Esophagus squamous epithelium (tissue), 5 donors: ENCODE results near the gene WWTR1. TPM values are rescaled to one million over a fixed set of nuclear protein-coding genes. Genes with fewer than 3 reads are reported as not detected.

Source experiments
- DNase-seq: peaks from one replicate; lab custom pipeline; 2025; lab: John Stamatoyannopoulos, UW
- H3K27ac ChIP-seq, 4 donors: fragments of 200-600 bp; sonication (generic); one replicate each; pipeline ENCODE4 v1.5.1; 2016 to 2019; ENCODE audit warnings: mild to moderate bottlenecking in 1 of 4
- H3K27me3 ChIP-seq, 4 donors: fragments of 200-600 bp; sonication (generic); 1 replicate in 3 of 4; 2 replicates in 1 of 4; pipeline versions ENCODE4 v1.5.1 to v1.6.0; 2017 to 2021; ENCODE audit warnings: antibody characterized with exemption in 1 of 4
- H3K36me3 ChIP-seq, 3 donors: fragments of 200-600 bp; sonication (generic); one replicate each; pipeline ENCODE4 v1.5.1; 2016 to 2019
- H3K4me1 ChIP-seq, 3 donors: fragments of 200-600 bp; sonication (generic); one replicate each; pipeline ENCODE4 v1.5.1; 2017 to 2019
- H3K4me3 ChIP-seq, 4 donors: fragments of 200-600 bp; sonication (generic); 1 replicate in 3 of 4; 2 replicates in 1 of 4; pipeline ENCODE4 v1.5.1; 2016 to 2019; ENCODE audit warnings: mild to moderate bottlenecking in 2 of 4, moderate library complexity in 1 of 4
- H3K9me3 ChIP-seq, 3 donors: fragments of 200-600 bp; sonication (generic); one replicate each; pipeline ENCODE4 v1.5.1; 2016 to 2019
- POLR2A ChIP-seq, 4 donors: fragments of 450-650 bp; IDR thresholded peaks; one replicate each; pipeline ENCODE4 v1.6.1; 2017; ENCODE audit warnings: antibody characterized with exemption in 4 of 4, mild to moderate bottlenecking in 4 of 4, moderate library complexity in 3 of 4
- WGBS, 2 donors: methylation state at CpG; one replicate each; pipeline ENCODE4 v1.1.5; 2018; 5-methylcytosine and 5-hydroxymethylcytosine counted together
- intact Hi-C: fragments of 100-400 bp; cut with DNase I; formaldehyde crosslinking; loops from one replicate; pipeline ENCODE4 v1.15.0; 2022
- total RNA-seq, 4 donors: library from RNA; depleted of rRNA; stranded (reverse); fragments of >200 nt; gene quantifications; one replicate each; pipeline ENCODE4 v1.1.0, GENCODE V29; 2016
- TF ChIP-seq, protein P1 (sequence below), 6 experiments: fragments of 450-650 bp in 4 of 6; fragments of 200-600 bp in 2 of 6; sonication (generic) in 2 of 6; IDR thresholded peaks; one replicate each; pipeline ENCODE4 v1.5.1; 2016 to 2019; ENCODE audit warnings: antibody characterized with exemption in 6 of 6, mild to moderate bottlenecking in 4 of 6, moderate library complexity in 4 of 6
- donor health status: DM: yes; HTN: yes; CAD: no.

WWTR1 gene
- total RNA-seq, 4 donors from 2014 or later = 35.7 to 116 (median 39.6) TPM

DNA sequence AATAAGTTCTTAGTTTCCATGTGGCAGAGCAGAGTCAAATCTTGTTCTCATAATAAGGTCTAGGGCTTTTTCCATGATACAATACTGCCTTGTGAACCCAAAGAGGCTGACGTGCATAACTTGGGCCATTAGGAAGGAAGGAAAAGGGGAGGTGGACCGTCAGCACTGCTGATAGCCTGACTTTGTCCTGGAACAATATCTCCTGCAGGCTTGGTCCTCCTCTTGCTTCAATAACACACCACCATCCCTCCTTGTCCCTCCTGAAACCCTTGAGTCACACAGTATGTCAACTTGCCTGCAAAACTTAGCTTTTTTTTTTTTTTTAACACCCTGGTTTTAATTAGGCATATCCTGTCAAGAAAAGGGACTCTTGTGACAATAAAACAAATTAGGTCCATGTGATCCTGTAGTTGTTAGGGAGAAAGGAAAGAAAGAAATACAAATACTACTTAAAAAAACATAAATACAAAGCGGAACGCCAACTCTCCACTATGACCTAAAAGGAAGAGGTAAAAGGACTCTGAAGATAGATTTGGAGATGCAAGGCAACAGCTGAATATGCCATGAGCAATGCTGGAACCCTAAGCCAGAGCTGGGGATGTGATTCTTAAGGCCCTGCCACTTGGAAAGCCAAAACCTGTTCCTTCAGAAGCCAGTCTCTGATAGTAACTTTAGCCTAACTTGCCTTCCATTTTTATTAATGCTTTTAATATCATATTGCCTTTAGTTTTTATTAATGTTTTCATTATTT lies 67.0 kb downstream of the WWTR1 start:
- Histone ChIP-seq H3K36me3 (no peaks in the 10 kb centered on the region), H3K9me3 (no peaks in the 10 kb centered on the region), H3K4me1 (peaks cover 0 to 69% (median 33%) of the 10 kb centered on the region in 3 donors), H3K4me3 (no peak overlapping the region), H3K27ac (peak overlapping the region in 3 of 4 donors; percentile 8 to 43 (median 10)), H3K27me3 (no peaks in the 10 kb centered on the region)
- intact Hi-C loops = no loop called here
- no peak for TF ChIP-seq POLR2A (IDR thresholded peaks at IDR 0.05)
- TF ChIP-seq, protein P1, sequence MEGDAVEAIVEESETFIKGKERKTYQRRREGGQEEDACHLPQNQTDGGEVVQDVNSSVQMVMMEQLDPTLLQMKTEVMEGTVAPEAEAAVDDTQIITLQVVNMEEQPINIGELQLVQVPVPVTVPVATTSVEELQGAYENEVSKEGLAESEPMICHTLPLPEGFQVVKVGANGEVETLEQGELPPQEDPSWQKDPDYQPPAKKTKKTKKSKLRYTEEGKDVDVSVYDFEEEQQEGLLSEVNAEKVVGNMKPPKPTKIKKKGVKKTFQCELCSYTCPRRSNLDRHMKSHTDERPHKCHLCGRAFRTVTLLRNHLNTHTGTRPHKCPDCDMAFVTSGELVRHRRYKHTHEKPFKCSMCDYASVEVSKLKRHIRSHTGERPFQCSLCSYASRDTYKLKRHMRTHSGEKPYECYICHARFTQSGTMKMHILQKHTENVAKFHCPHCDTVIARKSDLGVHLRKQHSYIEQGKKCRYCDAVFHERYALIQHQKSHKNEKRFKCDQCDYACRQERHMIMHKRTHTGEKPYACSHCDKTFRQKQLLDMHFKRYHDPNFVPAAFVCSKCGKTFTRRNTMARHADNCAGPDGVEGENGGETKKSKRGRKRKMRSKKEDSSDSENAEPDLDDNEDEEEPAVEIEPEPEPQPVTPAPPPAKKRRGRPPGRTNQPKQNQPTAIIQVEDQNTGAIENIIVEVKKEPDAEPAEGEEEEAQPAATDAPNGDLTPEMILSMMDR (IDR thresholded peaks at IDR 0.05) = no peak
- WGBS, 2 donors = 75 to 77% methylated on average over 4 of the region's 4 CpGs
- DNase-seq = no peak

DNA sequence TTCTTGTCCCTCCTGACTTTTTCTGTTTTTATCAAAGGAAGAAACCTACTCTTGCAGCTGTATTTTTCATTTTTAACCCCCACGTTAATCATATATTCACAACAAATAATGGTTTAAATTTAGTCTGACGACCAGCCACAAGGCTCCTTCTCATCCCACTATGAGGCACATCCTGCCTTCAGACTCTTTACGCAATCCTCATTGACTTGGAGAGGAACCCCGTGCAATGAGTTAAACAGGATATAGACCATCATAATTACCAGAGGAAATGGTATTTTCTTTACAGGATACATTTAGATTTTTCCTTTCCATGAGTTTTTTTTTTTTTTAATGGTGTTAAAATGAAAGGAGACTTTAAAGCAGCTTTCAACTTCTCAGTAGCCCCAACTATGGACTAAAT lies 68.5 kb downstream of the WWTR1 start:
- Histone ChIP-seq H3K27ac (peak overlapping the region in 3 of 4 donors; percentile 61 to 72 (median 66)), H3K4me3 (no peak overlapping the region), H3K9me3 (no peaks in the 10 kb centered on the region), H3K36me3 (no peaks in the 10 kb centered on the region), H3K27me3 (no peaks in the 10 kb centered on the region), H3K4me1 (peaks cover 0 to 80% (median 34%) of the 10 kb centered on the region in 3 donors)
- no peak for DNase-seq
- intact Hi-C loops = no loop called here
- TF ChIP-seq, protein P1 (IDR thresholded peaks at IDR 0.05) = no peak
- TF ChIP-seq POLR2A (IDR thresholded peaks at IDR 0.05) = no peak
- 29 to 35% methylated on average over 4 of the region's 4 CpGs for WGBS, 2 donors

DNA sequence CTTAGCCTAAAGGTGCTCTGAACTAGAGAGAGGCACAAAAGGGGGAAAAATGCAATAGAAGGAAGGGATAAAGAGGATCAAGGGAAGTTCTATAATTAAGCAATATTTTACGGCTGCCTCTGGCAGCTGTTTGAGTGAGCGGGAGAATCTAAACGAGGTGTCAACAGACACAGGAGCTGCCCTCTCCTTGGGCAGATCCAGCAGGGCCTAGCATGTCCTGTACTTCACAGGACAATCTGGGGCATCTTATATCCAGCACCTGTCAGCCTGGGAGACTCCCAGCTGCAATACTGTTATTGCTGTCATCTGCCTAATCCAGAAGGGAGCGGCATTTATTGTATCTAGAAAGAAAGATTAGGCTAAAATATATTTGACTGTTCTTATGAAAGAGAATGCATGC lies 68.9 kb downstream of the WWTR1 start:
- Histone ChIP-seq H3K36me3 (no peaks in the 10 kb centered on the region), H3K9me3 (no peaks in the 10 kb centered on the region), H3K27me3 (no peaks in the 10 kb centered on the region), H3K4me3 (no peak overlapping the region), H3K27ac (peak overlapping the region in 3 of 4 donors; percentile 61 to 72 (median 66)), H3K4me1 (peaks cover 3 to 84% (median 39%) of the 10 kb centered on the region in 3 donors)
- TF ChIP-seq POLR2A (IDR thresholded peaks at IDR 0.05) = no peak
- TF ChIP-seq, protein P1 (IDR thresholded peaks at IDR 0.05) = no peak
- intact Hi-C loops = no loop called here
- WGBS, 2 donors = 22 to 33% methylated on average over 4 of the region's 4 CpGs
- DNase-seq = no peak

DNA sequence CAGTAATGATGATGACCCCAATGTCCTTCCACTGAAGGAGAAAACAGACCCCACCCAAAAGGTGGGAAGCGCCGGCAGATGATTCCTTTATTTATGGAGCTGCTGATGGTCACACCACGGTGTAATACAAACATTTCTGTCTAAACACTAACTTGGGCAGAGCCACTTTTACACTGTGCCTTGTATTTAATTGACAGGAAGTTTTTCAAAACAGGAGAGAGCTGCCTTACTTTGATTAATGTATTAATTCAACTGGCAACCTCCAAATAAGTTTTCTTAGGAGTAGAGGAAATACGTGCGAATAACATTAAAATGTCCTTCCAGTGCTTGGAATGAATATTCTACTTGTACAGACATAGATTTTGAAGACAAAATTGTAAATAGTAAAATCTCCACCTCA lies 70.4 kb downstream of the WWTR1 start:
- 18 to 56% methylated on average over 5 of the region's 5 CpGs for WGBS, 2 donors

DNA sequence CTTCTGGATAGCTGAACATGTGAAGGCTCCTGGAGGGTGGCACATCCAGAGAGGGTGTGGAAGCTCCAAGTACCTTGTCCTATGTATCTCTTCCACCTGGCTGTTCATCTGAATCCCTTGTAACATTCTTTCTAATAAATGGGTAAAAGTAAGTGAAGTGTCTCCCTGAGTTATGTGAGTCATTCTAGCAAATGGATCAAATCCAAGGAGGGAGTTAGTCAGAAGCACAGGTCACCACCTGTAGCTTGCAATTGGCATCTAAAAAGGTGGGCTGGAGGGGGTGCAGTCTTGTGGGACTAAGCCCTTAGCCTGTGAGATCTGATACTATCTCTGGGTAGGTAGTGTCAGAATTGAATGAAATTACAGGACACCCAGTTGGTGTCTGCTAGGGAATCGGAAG lies 71.0 kb downstream of the WWTR1 start:
- DNase-seq = no peak
- Histone ChIP-seq H3K36me3 (no peaks in the 10 kb centered on the region), H3K4me3 (no peak overlapping the region), H3K4me1 (peaks cover 12 to 92% (median 51%) of the 10 kb centered on the region in 3 donors), H3K27ac (peak overlapping the region in 3 of 4 donors; percentile 11 to 56 (median 51)), H3K27me3 (no peaks in the 10 kb centered on the region), H3K9me3 (no peaks in the 10 kb centered on the region)
- intact Hi-C loops = no loop called here
- TF ChIP-seq, protein P1 (IDR thresholded peaks at IDR 0.05) = no peak
- no peak for TF ChIP-seq POLR2A (IDR thresholded peaks at IDR 0.05)
- WGBS, 2 donors = 17 to 60% methylated on average over 1 of the region's 1 CpG

More for the DNA sequence above, 70.4 kb downstream of the WWTR1 start:
- peak overlapping the region in 3 of 4 donors; percentile 11 to 56 (median 51) for H3K27ac ChIP-seq
- TF ChIP-seq, protein P1 (IDR thresholded peaks at IDR 0.05) = no peak
- TF ChIP-seq POLR2A (IDR thresholded peaks at IDR 0.05) = no peak
- intact Hi-C loops = no loop called here
- H3K36me3 ChIP-seq = no peaks in the 10 kb centered on the region
- H3K4me3 ChIP-seq = no peak overlapping the region
- no peak for DNase-seq
- no peaks in the 10 kb centered on the region for H3K9me3 ChIP-seq
- peaks cover 8 to 92% (median 46%) of the 10 kb centered on the region in 3 donors for H3K4me1 ChIP-seq
- H3K27me3 ChIP-seq = no peaks in the 10 kb centered on the region
